Hindlimb muscle (tissue), 1 donor: Measurements from ENCODE around the gene CHURC1. TPM values are rescaled to one million over a fixed set of nuclear protein-coding genes. Genes with fewer than 3 reads are reported as not detected.

Source experiments
- DNase-seq: peaks from one replicate; pipeline ENCODE4 v3.0.0-alpha.2; 2013
- polyA plus RNA-seq: library from polyadenylated mRNA; unstranded; fragments of 120-200 nt; gene quantifications from one replicate; pipeline ENCODE4 v1.2.1, GENCODE V29; 2013; ENCODE audit not compliant: insufficient read length

Gene CHURC1
- polyA plus RNA-seq, 1 donor = 38.7 TPM

- no peak for DNase-seq
Observed at GRCh38 chr14:64956697-64957406, 42.6 kb downstream of the CHURC1 start.

- no peak for DNase-seq
Observed at GRCh38 chr14:64958201-64958600, 43.9 kb downstream of the CHURC1 start.

GRCh38 chr14:64958743-64959142, 44.5 kb downstream of the CHURC1 start:
- no peak for DNase-seq

- DNase-seq = no peak
Observed at GRCh38 chr14:64960762-64961276, 46.6 kb downstream of the CHURC1 start.

- DNase-seq = no peak
Observed at GRCh38 chr14:64963611-64964010, 49.4 kb downstream of the CHURC1 start.

- DNase-seq = no peak
Observed at GRCh38 chr14:64965356-64966000, 51.2 kb downstream of the CHURC1 start.

- DNase-seq = no peak
Observed at GRCh38 chr14:64966976-64967375, 52.7 kb downstream of the CHURC1 start.

GRCh38 chr14:64968167-64968566, 53.9 kb downstream of the CHURC1 start:
- no peak for DNase-seq

- DNase-seq = no peak
Observed at GRCh38 chr14:64968651-64969050, 54.4 kb downstream of the CHURC1 start.

GRCh38 chr14:64970041-64970440, 55.8 kb downstream of the CHURC1 start:
- DNase-seq = no peak

- no peak for DNase-seq
Observed at GRCh38 chr14:64970776-64971477, 56.7 kb downstream of the CHURC1 start.

- DNase-seq = no peak
Observed at GRCh38 chr14:64971491-64971942, 57.3 kb downstream of the CHURC1 start.

- DNase-seq = peak; percentile 58
Observed at GRCh38 chr14:64971943-64972791, 57.9 kb downstream of the CHURC1 start, which contains the start of gene RAB15. TSS of gene RAB15 (minus strand) at chr14:64972336. CDS start at chr14:64972076, 260 bp downstream.

GRCh38 chr14:64973026-64973442, 58.8 kb downstream of the CHURC1 start:
- DNase-seq = no peak

GRCh38 chr14:64973826-64974225, 59.6 kb downstream of the CHURC1 start:
- no peak for DNase-seq

- DNase-seq = no peak
Observed at GRCh38 chr14:64974563-64974962, 60.3 kb downstream of the CHURC1 start.

GRCh38 chr14:64979336-64980074, 65.2 kb downstream of the CHURC1 start:
- no peak for DNase-seq

GRCh38 chr14:64983439-64984310, 69.4 kb downstream of the CHURC1 start:
- no peak for DNase-seq
